MM.1S (cell line): ENCODE results near the gene ALPK3.

Experiments used
- DNase-seq: peaks from one replicate; pipeline ENCODE4 v3.0.0-alpha.2; 2015
- H2AFZ ChIP-seq: fragments of 300-600 bp; sonication (generic); 2 replicates; pipeline ENCODE4 v1.6.0; 2016; ENCODE audit warnings: antibody characterized with exemption, low read length
- H3F3A ChIP-seq: fragments of 300-600 bp; sonication (generic); 2 replicates; pipeline ENCODE4 v1.6.1; 2016; ENCODE audit warnings: mild to moderate bottlenecking, antibody characterized with exemption, low read length, moderate library complexity, mixed read lengths; ENCODE audit not compliant: insufficient read depth
- H3K27ac ChIP-seq: fragments of 300-600 bp; sonication (generic); 2 replicates; pipeline ENCODE4 v1.5.1; 2016; ENCODE audit warnings: mild to moderate bottlenecking, low read length
- H3K27me3 ChIP-seq: fragments of 300-600 bp; sonication (generic); replicated peaks from 2 replicates; pipeline ENCODE4 v1.6.0; 2016; ENCODE audit warnings: low read length; ENCODE audit not compliant: insufficient read depth
- H3K36me3 ChIP-seq: fragments of 300-600 bp; sonication (generic); replicated peaks from 2 replicates; pipeline ENCODE4 v1.6.1; 2016; ENCODE audit warnings: mild to moderate bottlenecking, low read length, mixed read lengths; ENCODE audit not compliant: insufficient read depth
- H3K4me1 ChIP-seq: fragments of 300-600 bp; sonication (generic); 2 replicates; pipeline ENCODE4 v1.6.1; 2016; ENCODE audit warnings: low read length, mixed read lengths
- H3K4me2 ChIP-seq: fragments of 300-600 bp; sonication (generic); 2 replicates; pipeline ENCODE4 v1.6.0; 2016; ENCODE audit warnings: low read depth, low read length
- H3K4me3 ChIP-seq: fragments of 300-600 bp; sonication (generic); 2 replicates; pipeline ENCODE4 v1.5.1; 2016; ENCODE audit warnings: low read length, mixed read lengths
- H3K79me2 ChIP-seq: fragments of 300-600 bp; sonication (generic); 2 replicates; pipeline ENCODE4 v1.6.1; 2016; ENCODE audit warnings: mixed run types, low read length, mixed read lengths
- H3K9ac ChIP-seq: fragments of 300-600 bp; sonication (generic); 2 replicates; pipeline ENCODE4 v1.6.1; 2016; ENCODE audit warnings: low read length, mixed read lengths
- H3K9me2 ChIP-seq: fragments of 300-600 bp; sonication (generic); replicated peaks from 2 replicates; pipeline ENCODE4 v1.6.1; 2016; ENCODE audit warnings: mild to moderate bottlenecking, low read length, mixed read lengths; ENCODE audit not compliant: insufficient read depth
- H3K9me3 ChIP-seq: fragments of 300-600 bp; sonication (generic); replicated peaks from 2 replicates; pipeline ENCODE4 v1.6.1; 2016; ENCODE audit warnings: mild to moderate bottlenecking, low read length, mixed read lengths; ENCODE audit not compliant: insufficient read depth
- H4K20me1 ChIP-seq: fragments of 300-600 bp; sonication (generic); 2 replicates; pipeline ENCODE4 v1.6.1; 2016; ENCODE audit warnings: mild to moderate bottlenecking, low read length, moderate library complexity, mixed read lengths; ENCODE audit not compliant: insufficient read depth
- EZH2 ChIP-seq: fragments of 300-600 bp; sonication (generic); optimal IDR thresholded peaks from 2 replicates; pipeline ENCODE3; 2017; ENCODE audit warnings: low read depth, mild to moderate bottlenecking, antibody characterized with exemption, low read length, mixed read lengths
- EZH2phosphoT487 ChIP-seq: fragments of 300-600 bp; sonication (generic); IDR thresholded peaks from 2 replicates; pipeline ENCODE4 v1.6.1; 2018; ENCODE audit warnings: antibody characterized with exemption, low read length
- TF ChIP-seq, protein P1 (sequence below): fragments of 300-600 bp; sonication (generic); IDR thresholded peaks from 2 replicates; pipeline ENCODE4 v1.5.1; 2016; ENCODE audit warnings: antibody characterized with exemption, low read length, mixed read lengths

ALPK3 gene

GRCh38 chr15:84804005-84804900 is 12.9 kb upstream of the ALPK3 start:
- H3K79me2 ChIP-seq = no peaks in the 10 kb centered on the region
- H3K9me3 ChIP-seq = no peaks in the 10 kb centered on the region
- H3K9me2 ChIP-seq = no peaks in the 10 kb centered on the region
- no peak for DNase-seq
- H4K20me1 ChIP-seq = no peaks in the 10 kb centered on the region
- no peak overlapping the region for H3K9ac ChIP-seq
- H3K36me3 ChIP-seq = no peaks in the 10 kb centered on the region
- no peaks in the 10 kb centered on the region for H3K4me1 ChIP-seq
- H3K4me2 ChIP-seq = no peak overlapping the region
- no peak overlapping the region for H3K27ac ChIP-seq
- no peak overlapping the region for H3K4me3 ChIP-seq
- TF ChIP-seq EZH2 = no peak
- no peak for TF ChIP-seq EZH2phosphoT487
- TF ChIP-seq, protein P1, sequence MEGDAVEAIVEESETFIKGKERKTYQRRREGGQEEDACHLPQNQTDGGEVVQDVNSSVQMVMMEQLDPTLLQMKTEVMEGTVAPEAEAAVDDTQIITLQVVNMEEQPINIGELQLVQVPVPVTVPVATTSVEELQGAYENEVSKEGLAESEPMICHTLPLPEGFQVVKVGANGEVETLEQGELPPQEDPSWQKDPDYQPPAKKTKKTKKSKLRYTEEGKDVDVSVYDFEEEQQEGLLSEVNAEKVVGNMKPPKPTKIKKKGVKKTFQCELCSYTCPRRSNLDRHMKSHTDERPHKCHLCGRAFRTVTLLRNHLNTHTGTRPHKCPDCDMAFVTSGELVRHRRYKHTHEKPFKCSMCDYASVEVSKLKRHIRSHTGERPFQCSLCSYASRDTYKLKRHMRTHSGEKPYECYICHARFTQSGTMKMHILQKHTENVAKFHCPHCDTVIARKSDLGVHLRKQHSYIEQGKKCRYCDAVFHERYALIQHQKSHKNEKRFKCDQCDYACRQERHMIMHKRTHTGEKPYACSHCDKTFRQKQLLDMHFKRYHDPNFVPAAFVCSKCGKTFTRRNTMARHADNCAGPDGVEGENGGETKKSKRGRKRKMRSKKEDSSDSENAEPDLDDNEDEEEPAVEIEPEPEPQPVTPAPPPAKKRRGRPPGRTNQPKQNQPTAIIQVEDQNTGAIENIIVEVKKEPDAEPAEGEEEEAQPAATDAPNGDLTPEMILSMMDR = no peak
- no peak overlapping the region for H2AFZ ChIP-seq
- no peaks in the 10 kb centered on the region for H3F3A ChIP-seq
- no peaks in the 10 kb centered on the region for H3K27me3 ChIP-seq

- TF ChIP-seq EZH2phosphoT487 (no peak), EZH2 (no peak)
- TF ChIP-seq, protein P1 = no peak
- DNase-seq = no peak
- Histone ChIP-seq H3F3A (no peaks in the 10 kb centered on the region), H3K9me2 (no peaks in the 10 kb centered on the region), H3K4me3 (no peak overlapping the region), H3K27me3 (no peaks in the 10 kb centered on the region), H3K4me1 (no peaks in the 10 kb centered on the region), H2AFZ (no peak overlapping the region), H3K27ac (no peak overlapping the region), H4K20me1 (no peaks in the 10 kb centered on the region), H3K4me2 (no peak overlapping the region), H3K36me3 (no peaks in the 10 kb centered on the region), H3K9me3 (no peaks in the 10 kb centered on the region), H3K79me2 (no peaks in the 10 kb centered on the region), H3K9ac (no peak overlapping the region)
These were observed 11.9 kb upstream of the ALPK3 start for GRCh38 chr15:84805221-84805620.

- Histone ChIP-seq H3K4me1 (no peaks in the 10 kb centered on the region), H3K9ac (no peak overlapping the region), H3F3A (no peaks in the 10 kb centered on the region), H3K4me3 (no peak overlapping the region), H3K9me3 (no peaks in the 10 kb centered on the region), H2AFZ (no peak overlapping the region), H4K20me1 (no peaks in the 10 kb centered on the region), H3K27me3 (no peaks in the 10 kb centered on the region), H3K27ac (no peak overlapping the region), H3K9me2 (no peaks in the 10 kb centered on the region), H3K79me2 (no peaks in the 10 kb centered on the region), H3K36me3 (no peaks in the 10 kb centered on the region), H3K4me2 (no peak overlapping the region)
- no peak for TF ChIP-seq EZH2
- TF ChIP-seq, protein P1 = no peak
- TF ChIP-seq EZH2phosphoT487 = no peak
- no peak for DNase-seq
These were observed 9.9 kb upstream of the ALPK3 start for GRCh38 chr15:84807228-84807627.
